ENCODE measurements around the gene SEC24A.

DNA sequence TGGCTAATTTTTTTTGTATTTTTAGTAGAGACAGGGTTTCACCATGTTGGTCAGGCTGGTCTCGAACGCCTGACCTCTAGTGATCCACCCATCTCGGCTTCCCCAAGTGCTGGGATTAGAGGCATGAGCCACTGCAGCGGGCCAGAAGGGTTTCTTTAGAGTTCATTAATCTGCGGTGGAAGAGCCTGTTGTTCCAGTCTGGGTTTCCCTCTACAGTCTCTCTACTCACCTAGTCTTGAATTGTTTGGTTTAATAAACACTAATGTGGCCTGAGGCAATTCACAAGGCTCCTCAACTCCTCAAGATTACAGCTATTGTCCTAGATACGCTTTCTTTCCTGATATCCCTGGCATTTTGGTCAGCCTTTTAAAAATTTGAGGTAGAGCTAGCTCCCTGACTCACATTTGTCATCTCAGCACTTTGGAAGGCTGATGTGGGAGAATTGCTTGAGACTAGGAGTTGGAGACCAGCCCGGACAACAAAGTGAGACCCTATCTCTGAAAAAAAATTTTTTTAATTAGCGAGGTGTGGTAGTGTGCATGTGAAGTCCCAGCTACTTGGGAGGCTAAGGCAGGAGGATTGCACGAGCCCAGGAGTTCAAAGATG lies 11.4 kb upstream of the SEC24A start:
- TF ChIP-seq, protein P1, sequence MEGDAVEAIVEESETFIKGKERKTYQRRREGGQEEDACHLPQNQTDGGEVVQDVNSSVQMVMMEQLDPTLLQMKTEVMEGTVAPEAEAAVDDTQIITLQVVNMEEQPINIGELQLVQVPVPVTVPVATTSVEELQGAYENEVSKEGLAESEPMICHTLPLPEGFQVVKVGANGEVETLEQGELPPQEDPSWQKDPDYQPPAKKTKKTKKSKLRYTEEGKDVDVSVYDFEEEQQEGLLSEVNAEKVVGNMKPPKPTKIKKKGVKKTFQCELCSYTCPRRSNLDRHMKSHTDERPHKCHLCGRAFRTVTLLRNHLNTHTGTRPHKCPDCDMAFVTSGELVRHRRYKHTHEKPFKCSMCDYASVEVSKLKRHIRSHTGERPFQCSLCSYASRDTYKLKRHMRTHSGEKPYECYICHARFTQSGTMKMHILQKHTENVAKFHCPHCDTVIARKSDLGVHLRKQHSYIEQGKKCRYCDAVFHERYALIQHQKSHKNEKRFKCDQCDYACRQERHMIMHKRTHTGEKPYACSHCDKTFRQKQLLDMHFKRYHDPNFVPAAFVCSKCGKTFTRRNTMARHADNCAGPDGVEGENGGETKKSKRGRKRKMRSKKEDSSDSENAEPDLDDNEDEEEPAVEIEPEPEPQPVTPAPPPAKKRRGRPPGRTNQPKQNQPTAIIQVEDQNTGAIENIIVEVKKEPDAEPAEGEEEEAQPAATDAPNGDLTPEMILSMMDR (conservative IDR thresholded peaks at IDR 0.05; ENCODE audit: low read depth, low read length) = no peak
- TF ChIP-seq EZH2 (IDR thresholded peaks at IDR 0.05; ENCODE audit: low read length, unreplicated experiment) (no peak), EZH2phosphoT487 (IDR thresholded peaks at IDR 0.05; ENCODE audit: borderline replicate concordance, low read length) (no peak)
